ENCODE data around the gene SEPTIN5.
"Not testable (repeated sequence)": the region's sequence is repeated elsewhere in the genome, so short reads cannot be mapped to it uniquely, and the experiment has no call there.

The SEPTIN5 gene

DNA sequence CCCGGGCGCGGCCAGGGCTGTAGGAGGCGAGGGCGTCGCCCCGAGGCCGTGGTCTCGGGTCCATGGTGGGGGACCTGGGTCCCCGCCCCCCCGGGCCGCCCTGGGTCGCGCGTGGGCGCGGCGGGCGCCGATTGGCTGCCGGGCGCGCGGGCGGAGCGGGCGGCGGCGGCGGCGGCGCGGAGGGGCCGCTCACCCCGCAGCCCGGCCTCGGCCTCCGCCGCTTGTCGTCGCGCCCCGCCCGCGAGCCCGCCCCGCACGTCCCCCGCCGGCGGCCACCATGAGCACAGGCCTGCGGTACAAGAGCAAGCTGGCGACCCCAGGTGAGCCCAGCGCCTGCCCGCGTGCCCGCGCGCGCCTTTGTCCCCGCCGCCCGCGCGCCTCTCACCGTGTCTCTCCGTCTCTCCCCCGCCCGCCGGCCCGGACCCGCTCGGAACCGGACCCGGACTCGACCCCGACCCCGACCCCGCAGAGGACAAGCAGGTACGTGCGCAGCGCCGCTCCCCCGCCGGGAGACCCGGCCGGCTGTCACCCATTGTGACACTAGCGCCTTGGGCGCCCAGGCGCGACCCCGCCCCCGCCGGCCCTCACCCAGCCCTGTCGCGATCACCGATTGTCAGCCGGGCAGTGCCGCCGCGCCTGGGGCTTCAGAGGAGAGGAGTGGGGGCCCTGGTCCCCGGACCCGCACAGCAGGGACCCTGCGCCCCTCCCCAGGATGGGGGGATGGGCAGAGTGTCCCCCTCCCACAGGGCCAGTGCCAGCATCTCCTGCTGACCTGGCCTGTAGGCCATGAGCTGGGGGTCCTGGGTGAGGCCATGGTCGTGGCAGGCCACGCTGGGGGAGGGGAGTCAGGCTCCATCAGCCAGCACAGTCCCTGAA is at the start of gene SEPTIN5:
SEPTIN5 (plus strand) TSS at position 192 of the 876 bp plus-strand sequence; CDS start at position 278, 86 bp downstream.
- DNase-seq (ENCODE audit: low spot score), result no peak

DNA sequence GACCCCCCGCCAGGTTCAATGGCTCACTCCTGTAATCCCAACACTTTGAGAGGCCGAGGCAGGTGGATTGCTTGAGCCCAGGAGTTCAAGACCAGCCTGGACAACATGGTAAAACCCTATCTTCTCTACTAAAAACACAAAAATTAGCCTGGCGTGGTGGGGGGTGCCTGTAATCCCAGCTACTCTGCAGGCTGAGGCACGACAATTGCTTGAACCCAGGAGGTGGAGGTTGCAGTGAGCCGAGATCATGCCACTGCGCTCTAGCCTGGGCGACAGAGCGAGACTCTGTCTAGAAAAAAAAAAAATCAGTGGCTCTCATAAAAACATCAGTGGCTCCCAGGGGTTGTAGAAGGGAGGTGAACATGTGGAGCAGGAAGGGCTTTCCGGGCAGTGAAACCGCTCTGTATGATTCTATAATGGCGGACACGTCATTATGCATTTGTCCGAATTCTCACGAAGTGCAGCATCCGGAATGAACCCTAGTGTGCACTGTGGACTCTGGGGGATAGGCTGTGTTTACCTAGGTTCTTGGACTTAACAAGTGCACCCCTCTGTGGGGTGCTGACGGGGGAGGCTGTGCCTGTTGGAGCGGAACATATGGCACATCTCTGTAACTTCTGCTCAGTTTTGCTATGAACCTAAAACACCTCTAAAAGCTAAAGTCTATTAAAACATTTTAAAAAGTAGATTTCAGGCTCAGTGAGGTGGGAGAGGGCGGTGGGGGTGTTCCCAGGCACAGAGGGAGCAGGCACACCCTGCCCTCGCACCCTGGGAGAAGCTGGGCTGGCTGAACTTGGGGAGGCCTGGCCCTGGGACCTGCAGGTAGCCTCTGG is 49.1 kb upstream of the SEPTIN5 start:
- DNase-seq (ENCODE audit: low spot score), result no peak

DNA sequence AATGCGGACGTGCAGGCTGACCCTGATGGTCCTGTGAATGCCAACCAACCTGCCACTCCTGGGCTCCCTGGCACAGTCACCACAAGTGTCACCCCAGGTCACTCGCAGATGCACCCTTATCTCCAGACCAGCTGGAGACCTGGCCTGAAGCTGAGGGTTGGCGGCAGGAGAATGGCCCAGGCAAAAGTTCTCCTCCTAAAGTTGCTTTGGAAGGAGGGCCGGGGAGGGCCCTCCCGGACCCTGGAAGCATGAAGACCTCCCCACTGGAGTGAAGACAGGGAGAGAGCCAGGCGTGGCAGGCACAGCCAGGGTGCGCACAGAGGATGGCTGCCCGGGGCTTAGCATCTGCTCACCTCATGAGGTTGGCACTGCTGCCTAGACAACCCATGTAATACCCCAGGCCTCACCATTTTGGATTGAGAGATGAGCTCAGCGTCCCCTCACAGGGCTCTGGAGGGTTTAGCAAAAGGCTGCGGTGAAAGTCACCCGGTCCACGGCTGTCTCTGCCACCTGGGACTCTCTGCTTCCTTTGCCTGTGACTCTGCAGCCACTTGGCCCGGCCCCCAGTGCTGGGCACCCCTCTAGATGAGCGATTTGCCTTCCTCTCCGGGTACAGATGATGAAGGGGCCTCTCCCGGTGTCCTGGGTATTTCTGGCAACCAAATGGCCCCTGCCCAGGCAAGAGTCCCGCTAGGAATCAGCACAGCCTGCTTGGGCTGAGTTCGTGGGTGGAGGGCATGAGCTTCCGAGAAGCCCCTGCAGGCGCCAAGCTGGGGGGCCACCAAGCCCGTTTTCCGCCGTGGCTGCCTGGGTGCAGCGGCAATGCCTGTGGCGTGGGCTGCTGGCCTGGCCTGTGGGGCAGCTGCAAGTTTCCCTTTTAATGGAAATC is 48.3 kb upstream of the SEPTIN5 start:
- DNase-seq (ENCODE audit: low spot score), result no peak

DNA sequence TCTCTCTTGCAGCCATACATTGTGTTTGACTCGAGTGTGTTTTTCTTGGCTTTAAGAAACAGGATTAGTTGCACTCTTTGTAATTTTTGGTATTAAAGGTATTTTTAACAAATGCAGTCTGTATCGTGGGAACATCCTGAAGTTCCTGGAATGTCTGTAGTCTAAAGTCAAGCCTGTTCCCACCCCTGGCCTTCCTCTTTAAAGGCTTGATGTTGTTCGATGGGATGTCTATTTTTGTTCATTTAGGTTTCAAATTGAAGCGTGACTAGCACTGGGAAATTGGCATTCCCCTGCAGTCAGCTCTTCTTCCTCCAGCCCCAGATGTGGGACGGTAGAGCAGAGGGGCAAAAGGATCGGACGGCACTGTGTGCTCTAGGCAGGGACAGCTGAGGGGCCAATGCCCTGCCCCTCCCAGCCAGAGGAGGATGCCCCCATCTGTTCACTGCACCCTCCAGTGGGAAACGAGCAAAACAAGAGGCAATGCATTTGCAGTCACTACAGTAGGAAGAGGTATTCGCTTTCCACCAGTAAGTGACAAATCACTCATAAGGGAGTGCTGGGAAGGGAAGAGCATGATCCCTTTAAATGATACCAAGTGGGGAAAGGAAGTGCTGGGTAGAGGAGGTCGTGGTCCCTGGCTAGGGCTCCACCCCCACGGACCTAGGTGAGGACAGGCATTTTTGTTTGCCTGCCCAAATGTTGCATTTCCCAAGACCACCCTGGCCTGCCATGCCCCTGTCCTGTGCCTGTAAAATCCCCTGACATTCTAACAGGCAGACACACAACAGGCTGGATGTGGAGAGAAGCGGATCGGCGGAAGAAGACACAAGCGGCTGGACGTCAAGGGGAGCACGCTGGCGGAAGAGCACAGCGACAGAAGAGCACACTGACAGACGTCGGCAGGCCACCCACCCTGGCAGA is 47.4 kb upstream of the SEPTIN5 start:
- DNase-seq (ENCODE audit: low spot score), result no peak

DNA sequence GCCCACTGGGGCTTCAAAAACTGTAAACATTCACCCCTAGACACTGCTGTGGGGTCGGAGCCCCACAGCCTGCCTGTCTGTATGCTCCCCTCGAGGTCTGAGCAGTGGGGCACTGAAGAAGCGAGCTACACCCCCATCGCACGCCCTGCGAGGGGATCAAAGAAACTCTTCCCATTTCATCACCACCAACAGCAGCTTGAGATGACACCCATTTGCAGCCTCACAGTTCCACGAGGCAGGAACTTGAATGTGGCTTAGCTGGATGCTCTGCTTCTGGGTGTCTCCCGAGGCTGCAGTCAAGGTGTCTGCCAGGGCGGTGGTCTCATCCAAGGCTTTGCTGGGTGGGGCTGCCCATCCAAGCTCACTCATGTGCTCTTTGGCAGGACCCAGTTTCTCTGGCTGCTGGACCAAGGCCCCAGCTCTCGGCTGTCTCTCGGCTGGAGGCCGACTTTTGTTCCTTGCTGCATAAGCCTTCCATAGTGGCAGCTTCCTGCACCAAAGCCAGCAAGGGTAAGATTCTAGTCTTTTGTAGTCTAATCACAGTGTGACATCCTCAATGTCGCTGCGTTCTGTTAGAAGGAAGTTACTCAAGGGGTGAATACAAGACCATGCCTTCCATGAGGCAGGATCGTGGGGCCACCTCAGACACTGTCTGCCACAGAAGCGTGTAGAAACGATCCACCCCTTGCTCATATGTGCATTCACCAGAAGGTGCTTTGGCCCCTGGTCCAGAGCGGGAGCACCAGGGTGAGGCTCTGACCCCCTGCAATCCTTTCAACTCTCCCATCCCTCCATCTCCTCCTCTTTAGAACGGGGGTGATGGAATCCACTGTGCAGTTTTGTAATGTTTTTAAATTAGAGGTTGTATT is 46.2 kb upstream of the SEPTIN5 start:
- DNase-seq (ENCODE audit: low spot score), result no peak

DNA sequence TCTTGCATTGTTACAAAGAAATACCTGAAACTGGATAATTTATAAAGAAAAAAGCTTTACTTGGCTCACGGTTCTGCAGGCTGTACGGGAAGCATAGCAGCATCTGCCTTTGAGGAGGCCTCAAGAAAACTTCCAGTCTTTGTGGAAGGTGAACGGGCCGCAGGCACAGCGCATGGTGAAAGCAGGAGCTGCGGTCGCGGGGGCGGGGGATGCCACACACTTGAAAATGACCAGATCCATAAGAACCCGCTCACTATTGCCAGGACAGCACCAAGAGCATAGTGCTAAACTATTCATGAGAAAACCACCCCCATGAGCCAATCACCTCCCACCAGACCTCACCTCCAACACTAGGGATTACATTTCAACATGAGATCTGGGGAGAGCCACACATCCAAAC is 45.6 kb upstream of the SEPTIN5 start:
- DNase-seq (ENCODE audit: low spot score), result no peak

DNA sequence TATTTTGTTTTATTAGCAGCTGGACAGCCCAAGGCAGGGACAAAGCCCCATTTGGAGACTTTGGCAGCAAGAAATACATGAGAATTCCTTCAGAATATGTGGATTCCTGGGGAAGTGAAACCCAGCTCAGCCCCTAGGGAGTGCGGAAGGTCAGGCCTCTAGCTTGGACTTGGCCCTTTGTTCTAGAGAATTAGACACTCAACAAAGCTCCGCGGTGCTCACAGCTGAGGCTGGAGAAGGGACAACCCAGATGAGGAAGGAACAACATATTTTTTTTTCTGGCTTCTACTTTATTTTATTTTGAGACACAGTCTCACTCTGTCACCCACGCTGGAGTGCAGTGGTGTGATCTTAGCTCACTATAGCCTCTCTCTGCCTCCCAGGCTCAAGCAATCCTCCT is 44.7 kb upstream of the SEPTIN5 start:
- no peak for DNase-seq (ENCODE audit: low spot score)

DNA sequence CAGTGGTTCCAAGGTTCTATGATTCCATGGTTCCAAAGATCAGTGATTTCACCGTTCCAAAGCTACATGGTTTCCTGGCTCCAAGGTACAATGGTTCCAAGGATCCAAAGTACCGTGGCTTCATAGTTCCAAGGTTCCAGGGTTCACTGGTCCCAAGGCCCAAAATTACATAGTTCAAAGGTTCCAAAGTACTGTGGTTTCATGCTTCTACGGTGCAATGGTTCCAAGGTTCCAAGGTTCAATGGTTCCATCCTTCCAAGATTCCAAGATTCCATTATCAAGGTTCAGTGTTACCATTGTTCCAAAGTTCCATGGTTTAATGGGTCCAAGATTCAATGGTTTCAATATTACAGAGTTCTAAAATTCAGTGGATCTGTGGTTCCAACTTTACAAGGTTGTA is 43.0 kb upstream of the SEPTIN5 start:
- DNase-seq (ENCODE audit: low spot score), result no peak

DNA sequence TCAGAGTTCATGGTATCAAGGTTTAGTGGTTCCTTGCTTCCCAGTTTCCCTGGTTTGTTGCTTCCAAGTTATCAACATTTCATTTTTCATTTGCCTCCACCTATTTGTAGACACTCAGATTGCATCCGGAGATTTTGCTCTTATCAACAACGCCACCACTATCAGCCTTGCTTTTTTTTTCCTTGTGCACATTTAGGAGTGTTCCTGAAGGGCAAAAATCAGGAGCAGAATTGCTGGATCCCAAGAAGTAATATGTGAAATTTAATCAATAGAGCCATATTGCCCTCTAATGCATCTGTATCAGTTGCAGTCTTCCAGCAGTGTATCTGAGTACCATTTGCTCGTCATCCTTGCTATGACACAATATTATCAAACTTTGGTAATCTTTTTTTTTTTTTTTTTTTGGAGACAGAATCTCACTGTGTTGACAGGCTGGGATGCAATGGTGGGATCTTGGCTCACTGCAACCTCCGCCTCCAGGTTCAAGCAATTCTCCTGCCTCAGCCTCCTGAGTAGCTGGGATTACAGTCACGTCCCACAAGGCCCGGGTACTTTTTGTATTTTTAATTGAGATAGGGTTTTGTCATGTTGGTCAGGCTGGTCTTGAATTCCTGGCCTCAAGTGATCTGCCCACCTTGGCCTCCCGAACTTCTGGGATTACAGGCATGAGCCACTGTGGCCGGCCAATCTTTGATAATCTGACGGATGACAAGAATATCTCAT is 42.1 kb upstream of the SEPTIN5 start:
- no peak for DNase-seq (ENCODE audit: low spot score)

DNA sequence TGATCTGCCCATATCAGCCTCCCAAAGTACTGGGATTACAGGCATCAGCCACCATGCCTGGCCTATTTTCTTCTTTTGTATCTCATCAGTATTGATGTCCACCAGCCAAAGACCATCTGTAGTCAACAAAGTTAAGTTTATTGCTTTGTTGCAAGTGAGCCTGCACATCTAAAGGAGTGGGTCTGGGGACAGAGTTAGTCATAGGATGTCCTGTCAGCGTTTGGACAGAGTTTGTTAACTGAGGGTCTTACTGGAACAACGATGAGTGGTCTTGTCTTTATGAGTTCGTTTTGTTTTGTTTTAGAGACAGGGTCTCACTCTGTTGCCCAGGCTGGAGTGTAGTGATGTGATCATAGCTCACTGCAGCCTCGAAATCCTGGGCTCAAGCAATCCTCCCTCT is 40.6 kb upstream of the SEPTIN5 start:
- DNase-seq (ENCODE audit: low spot score), result no peak

DNA sequence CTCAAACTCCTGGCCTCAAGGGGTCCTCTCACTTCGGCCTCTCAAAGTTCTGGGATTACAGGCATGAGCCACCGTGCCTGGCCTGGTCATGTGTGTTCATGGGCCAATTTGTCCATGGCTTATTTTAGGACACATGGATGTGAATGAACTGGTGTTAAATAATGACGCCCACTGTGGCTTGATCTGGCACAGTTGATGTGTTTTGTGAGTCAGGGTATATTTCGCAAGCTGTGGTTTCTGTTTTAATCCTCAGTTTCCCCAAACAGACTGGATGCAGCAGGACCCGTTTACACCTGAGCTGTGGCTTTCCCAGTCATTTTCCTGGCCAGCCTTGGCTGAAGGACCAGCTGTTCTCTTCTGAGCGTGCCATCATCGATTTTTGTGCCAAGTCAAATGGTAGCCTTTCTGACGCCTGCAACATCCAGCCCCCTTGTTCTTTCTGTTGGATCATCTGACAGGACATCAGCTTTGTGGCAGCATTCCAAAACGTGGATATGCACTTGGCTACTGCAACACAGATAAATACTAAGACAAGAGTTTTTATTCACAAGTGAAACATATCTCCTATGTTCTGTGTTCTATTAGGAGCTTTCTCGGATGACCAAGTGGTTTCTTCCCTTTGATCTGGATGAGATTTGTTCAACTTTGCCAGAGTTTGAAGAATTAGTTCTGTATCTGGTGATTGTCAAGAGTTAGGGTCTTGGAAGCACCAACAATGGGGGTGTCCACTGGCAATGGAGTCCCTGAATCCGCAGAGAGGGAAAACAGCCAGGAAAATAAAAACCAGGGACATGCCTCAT is 40.0 kb upstream of the SEPTIN5 start:
- DNase-seq (ENCODE audit: low spot score), result no peak

DNA sequence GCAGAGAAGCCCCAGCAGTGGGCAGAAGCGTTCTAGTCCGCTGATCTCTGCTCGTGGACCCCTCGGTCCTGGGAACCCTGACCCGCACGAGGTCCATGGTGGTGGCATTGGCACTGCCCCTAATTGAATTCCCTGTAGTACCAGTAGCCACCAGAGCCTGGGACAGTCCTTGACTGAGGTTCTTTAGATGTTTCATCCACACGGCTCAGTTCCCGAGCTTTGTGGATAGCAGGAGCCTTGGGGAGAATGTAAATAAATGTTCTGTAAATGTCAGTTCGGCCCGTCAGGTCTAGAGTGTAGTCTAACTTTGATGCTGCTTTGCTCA is 39.4 kb upstream of the SEPTIN5 start:
- no peak for DNase-seq (ENCODE audit: low spot score)

DNA sequence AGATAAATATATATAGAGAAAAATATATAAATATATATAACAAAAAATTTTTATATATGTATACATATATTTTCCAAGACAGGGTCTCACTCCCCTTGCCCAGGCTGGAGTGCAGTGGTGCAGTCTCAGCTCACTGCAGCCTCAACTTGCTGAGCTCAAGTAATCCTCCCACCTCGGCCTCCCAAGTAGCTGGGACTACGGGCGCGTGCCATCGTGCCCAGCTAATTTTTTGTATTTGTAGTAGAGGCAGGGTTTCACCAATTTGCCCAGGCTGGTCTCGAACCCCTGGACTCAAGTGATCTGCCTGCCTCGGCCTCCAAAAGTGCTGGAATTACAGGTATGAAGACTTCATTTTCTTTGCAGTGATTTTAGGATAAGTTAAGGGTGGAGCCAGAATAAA is 38.9 kb upstream of the SEPTIN5 start:
- no peak for DNase-seq (ENCODE audit: low spot score)

DNA sequence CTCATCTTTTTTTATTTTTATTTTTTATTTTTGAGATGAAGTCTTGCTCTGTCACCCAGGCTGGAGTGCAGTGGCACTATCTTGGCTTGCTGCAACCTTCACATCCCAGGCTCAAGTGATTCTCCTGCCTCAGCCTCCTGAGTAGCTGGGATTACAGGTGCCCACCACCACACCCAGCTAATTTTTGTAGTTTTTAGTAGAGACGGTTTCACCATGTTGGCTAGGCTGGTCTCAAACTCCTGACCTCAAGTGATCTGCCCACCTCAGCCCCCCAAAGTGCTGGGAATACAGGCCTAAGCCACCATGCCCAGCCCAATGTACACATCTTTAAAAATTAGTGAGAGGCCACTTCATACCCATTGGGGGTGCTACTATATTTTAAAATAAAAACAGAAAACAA is 37.9 kb upstream of the SEPTIN5 start:
- DNase-seq (ENCODE audit: low spot score), result not testable (repeated sequence)

DNA sequence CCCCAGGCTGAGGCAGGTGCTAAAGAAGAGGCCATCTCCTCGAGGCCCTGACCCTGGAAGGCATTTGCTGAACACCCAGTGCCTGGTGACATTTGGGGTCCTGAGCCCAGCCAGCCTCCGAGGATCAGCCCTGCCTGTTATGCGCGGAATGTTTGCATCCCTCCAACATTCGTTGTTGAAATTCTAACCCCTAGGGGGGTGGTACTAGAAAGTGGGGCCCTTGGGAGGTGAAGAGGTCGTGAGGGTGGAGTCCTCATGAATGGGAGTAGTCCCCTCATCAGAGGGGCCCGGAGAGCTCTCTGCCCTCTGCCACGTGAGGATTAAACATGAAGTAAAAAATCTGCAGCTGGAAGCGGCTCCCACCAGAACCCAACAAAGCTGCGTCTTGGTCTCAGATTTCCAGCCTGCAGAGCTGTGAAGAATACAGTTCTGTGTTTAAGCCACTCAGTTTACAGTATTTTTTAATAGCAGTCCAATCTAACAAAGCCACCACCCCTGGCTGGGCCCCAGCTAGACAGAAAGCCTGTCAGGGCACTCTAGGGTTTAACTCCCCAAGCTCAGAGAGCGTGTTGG is 35.3 kb upstream of the SEPTIN5 start:
- DNase-seq (ENCODE audit: low spot score), result no peak

DNA sequence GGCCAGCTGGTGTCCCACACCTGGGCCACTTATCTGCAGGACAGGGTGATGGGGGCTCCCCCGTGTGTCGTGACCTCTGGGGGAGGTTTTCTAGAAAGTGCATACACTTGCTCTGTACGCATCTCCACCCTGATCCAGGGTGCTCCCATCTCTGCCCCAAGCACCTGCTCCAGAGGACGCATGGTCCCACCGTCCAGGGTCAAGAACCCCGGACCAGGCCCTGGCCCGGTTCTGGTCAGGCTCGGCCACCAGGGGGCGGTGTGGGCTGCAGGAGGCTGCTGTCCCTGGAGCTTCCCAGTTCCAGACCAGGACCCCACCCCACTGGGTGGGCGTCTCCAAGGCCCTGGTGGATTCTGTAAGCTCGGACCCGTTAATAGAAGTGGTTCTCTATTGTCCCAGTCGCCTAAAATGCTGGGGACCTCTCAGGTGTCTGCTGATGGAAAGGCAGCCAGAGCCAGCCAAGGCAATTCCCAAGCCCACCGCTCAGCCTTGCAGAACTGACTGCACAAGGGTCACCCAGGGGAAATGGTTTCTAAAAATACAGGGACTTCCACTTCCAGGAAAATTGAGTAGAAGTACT is 34.7 kb upstream of the SEPTIN5 start:
- DNase-seq (ENCODE audit: low spot score), result peak; percentile 25

DNA sequence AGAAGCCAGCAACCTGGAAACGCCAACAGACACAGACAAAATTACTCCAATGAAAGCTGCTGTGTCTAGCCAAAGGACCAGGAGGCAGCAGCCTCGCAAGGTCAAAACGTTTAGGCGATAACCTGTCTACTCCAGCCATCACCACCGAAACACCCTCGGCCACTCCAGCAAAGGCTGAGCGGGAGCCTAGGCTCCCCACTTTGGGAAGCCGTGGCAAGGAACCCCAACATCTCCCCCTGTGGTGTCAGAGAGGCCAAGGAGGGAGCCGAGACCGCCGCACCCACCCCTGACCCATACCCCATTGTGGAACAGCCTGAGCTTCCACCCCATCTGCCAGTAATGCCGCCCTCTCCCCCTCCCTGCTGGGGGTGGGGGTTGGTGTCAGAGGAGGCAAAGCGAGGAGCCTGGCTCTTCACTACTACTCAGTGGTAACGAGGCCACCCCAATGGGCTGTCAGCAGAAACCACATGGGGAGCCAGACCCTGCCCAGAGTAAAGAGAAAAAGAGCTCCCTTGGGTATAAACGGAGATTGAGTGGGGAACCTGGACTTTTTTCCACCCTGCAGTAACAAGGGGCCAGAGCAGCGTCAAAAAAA is 33.9 kb upstream of the SEPTIN5 start:
- DNase-seq (ENCODE audit: low spot score), result no peak

Measured in CD4-positive, alpha-beta T cell treated with Interleukin-2 at 100 ng/mL for 4 hours (primary cell).